K562 (cell line): Measurements from ENCODE around the gene OPTN. TPM values are rescaled to one million over a fixed set of nuclear protein-coding genes. Genes with fewer than 3 reads are reported as not detected.
A peak's percentile ranks its signal among the peaks of the same experiment; 100 is the strongest.

Experiments used
- CTCFL ChIP-seq: IDR thresholded peaks from 2 replicates; pipeline ENCODE4 v1.6.1; 2011; ENCODE audit warnings: borderline replicate concordance, low read depth, mild to moderate bottlenecking, moderate library complexity, low read length; ENCODE audit not compliant: insufficient read depth, poor library complexity, severe bottlenecking
- DEAF1 ChIP-seq: fragments of 450-650 bp; formaldehyde crosslinking; IDR thresholded peaks from 2 replicates; pipeline ENCODE4 v1.4.0; 2020; ENCODE audit warnings: mild to moderate bottlenecking, moderate library complexity
- ETS2 ChIP-seq: IDR thresholded peaks from 2 replicates; pipeline ENCODE4 v1.6.1; 2016; ENCODE audit warnings: borderline replicate concordance, missing genetic modification characterization, mild to moderate bottlenecking, moderate library complexity, missing compliant biosample characterization; ENCODE audit not compliant: poor library complexity, severe bottlenecking
- HCFC1 ChIP-seq: IDR thresholded peaks from 2 replicates; pipeline ENCODE4 v1.6.1; 2012; ENCODE audit warnings: low read depth, low read length, improper control_type of control experiment
- JUNB ChIP-seq: fragments of 450-650 bp; formaldehyde crosslinking; conservative IDR thresholded peaks from 2 replicates; pipeline ENCODE4 v1.4.0; 2020; ENCODE audit warnings: mild to moderate bottlenecking
- PHF20 ChIP-seq: fragments of 450-650 bp; IDR thresholded peaks from 2 replicates; pipeline ENCODE4 v1.6.1; 2018; ENCODE audit not compliant: partially characterized antibody
- RAD21 ChIP-seq, 2 experiments: fragments of 250-450 bp in 1 of 2; fragments of 450-650 bp in 1 of 2; sonication (Bioruptor Pico) in 1 of 2; formaldehyde crosslinking in 1 of 2; IDR thresholded peaks in 1 of 2; conservative IDR thresholded peaks in 1 of 2; 2 replicates each; pipeline versions ENCODE4 v1.4.0 to v1.8.0; 2020 to 2022; ENCODE audit warnings: mild to moderate bottlenecking in 2 of 2, moderate library complexity in 1 of 2
- STAG1 ChIP-seq: sonication (generic); formaldehyde crosslinking; IDR thresholded peaks from 2 replicates; pipeline ENCODE4 v1.5.0; 2020; ENCODE audit warnings: missing genetic modification reagents, borderline replicate concordance
- TBL1XR1 ChIP-seq, 2 experiments: IDR thresholded peaks; 2 replicates each; pipeline ENCODE4 v1.6.1; 2012; ENCODE audit warnings: improper control_type of control experiment in 2 of 2, low read length in 2 of 2, mild to moderate bottlenecking in 1 of 2
- ZBTB9 ChIP-seq: fragments of 450-650 bp; formaldehyde crosslinking; IDR thresholded peaks from 2 replicates; pipeline ENCODE4 v1.4.0; 2020; ENCODE audit warnings: mild to moderate bottlenecking, moderate library complexity
- polyA plus RNA-seq, 8 experiments: library from polyadenylated mRNA; depleted of rRNA in 4 of 8; stranded (reverse) in 5 of 8; unstranded in 3 of 8; fragments of >200 nt; fragmentation: Nextera tagmentation in 2 of 8; fragmentation: Illumina TruSeq in 1 of 8; extraction: Ambion mirVana in 2 of 8; extraction: Trizol in 1 of 8; gene quantifications; 2 replicates each; pipeline versions ENCODE4 v1.2.1 to v1.2.3, GENCODE V29; 2011 to 2014; ENCODE audit warnings: inconsistent platforms in 1 of 8, missing spikeins in 1 of 8
- total RNA-seq, 7 experiments: library from RNA; depleted of rRNA in 6 of 7; stranded (reverse); fragments of >200 nt in 6 of 7; fragmentation: Illumina TruSeq in 2 of 7; extraction: Trizol in 2 of 7; gene quantifications; 2 replicates each; pipeline versions ENCODE4 v1.2.1 to v1.2.3, GENCODE V29; 2011 to 2021; ENCODE audit warnings: low replicate concordance in 1 of 7

Gene OPTN
- total and polyA plus RNA-seq, 9 of the 15 experiments (the other 6 are each of a cell fraction or from before 2014, with no cell fraction given) = 2.2 to 6.8 (median 5.0) TPM

DNA sequence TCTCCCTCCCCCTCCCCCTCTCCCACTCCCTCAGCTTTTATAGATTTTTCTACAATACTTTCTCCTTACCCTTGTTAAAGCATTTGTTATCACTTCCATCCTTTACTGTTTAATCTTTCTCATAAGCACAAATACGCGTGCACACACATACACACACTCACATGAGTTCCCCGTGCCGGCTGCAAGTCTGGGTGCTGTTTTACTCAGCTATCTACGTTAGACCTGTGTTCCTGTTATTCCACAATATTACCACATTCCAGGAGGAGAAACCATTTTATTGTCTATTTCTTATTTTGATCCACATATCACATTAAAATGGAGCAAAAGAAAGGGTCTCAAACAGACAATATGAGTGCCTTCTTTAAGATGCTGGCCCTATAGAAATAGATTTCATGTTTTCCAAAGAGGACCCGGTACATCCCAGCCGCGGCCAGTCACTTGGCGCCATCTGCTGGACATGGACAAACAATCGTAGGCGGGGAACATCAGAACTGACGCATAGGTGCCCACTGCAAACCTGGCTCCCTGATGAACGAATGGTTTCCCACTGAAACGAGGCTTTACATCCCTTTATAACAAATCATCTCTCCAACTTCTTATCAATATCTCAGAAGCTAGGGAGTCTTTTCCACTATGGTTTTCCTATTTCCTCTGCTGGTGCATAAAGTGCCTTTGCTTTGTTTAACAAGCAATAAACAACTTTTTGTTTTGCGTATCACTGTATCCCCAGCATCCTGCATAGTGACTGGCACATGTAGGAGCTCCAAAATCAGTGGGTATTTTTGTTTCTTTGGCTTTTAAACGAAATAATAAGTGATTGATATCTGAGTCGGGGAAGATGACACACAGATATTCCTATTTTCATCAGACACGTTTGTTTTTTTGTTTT lies 25.2 kb upstream of the OPTN start (continued):
- TF ChIP-seq PHF20 (no peak), ZBTB9 (CRISPR knock-in tag) (no peak), HCFC1 (0 out of 2 replicates have a peak, but pooled peaks have one; percentile 13), DEAF1 (CRISPR knock-in tag) (peak; percentile 74), ETS2 (tag) (no peak), TBL1XR1 (IDR thresholded peaks at IDR 0.05; ENCODE audit: low read length in 2 of 2) (0 out of 4 replicates have a peak, but pooled peaks of 1 of the 2 experiments have one; percentile 15), CTCFL (peak; percentile 16), JUNB (CRISPR knock-in tag) (no peak), RAD21 (CRISPR knock-in tag; conservative IDR thresholded peaks at IDR 0.05 in 1 of 2, IDR thresholded peaks at IDR 0.05 in 1 of 2) (peak; percentile 73 to 89), STAG1 (CRISPR knock-in tag) (peak; percentile 71; the same call in 1 of the 2 replicates)
